Right lobe of liver (tissue), 6 donors: Measurements from ENCODE around the gene TANGO2. TPM values are rescaled to one million over a fixed set of nuclear protein-coding genes. Genes with fewer than 3 reads are reported as not detected.

Source experiments
- ATAC-seq, 4 donors: fragments of 200-7000 bp; cut with Tn5 transposase; one replicate each; pipeline ENCODE4 v1.9.1; 2020; ENCODE audit warnings: mild to moderate bottlenecking in 4 of 4, moderate library complexity in 4 of 4
- DNase-seq, 3 donors: peaks; one replicate each; pipeline ENCODE4 v3.0.0-alpha.2; 2020
- H3K27ac ChIP-seq, 3 donors: fragments of 200-600 bp; one replicate each; pipeline ENCODE4 v1.8.0; 2022
- H3K27me3 ChIP-seq, 2 donors: fragments of 200-600 bp; one replicate each; pipeline ENCODE4 v1.8.0; 2022
- H3K36me3 ChIP-seq, 4 donors: fragments of 200-600 bp; sonication (generic) in 1 of 4; one replicate each; pipeline versions ENCODE4 v1.5.1 to v1.8.0; 2017 to 2022; ENCODE audit warnings: control low read depth in 1 of 4
- H3K4me1 ChIP-seq, 4 donors: fragments of 200-600 bp; sonication (generic) in 1 of 4; one replicate each; pipeline versions ENCODE4 v1.5.1 to v1.8.0; 2017 to 2022; ENCODE audit warnings: control low read depth in 1 of 4
- H3K4me3 ChIP-seq, 3 donors: fragments of 200-600 bp; one replicate each; pipeline ENCODE4 v1.8.0; 2022
- H3K9me3 ChIP-seq, 4 donors: fragments of 200-600 bp; sonication (generic) in 1 of 4; one replicate each; pipeline versions ENCODE4 v1.5.1 to v1.8.0; 2017 to 2022; ENCODE audit warnings: control low read depth in 1 of 4
- CTCF ChIP-seq, 4 donors: fragments of 200-600 bp in 3 of 4; fragments of 450-650 bp in 1 of 4; IDR thresholded peaks; one replicate each; pipeline versions ENCODE4 v1.5.1 to v1.8.0; 2016 to 2022; ENCODE audit warnings: antibody characterized with exemption in 4 of 4, mild to moderate bottlenecking in 2 of 4
- POLR2A ChIP-seq: fragments of 450-650 bp; IDR thresholded peaks from one replicate; pipeline ENCODE4 v1.6.1; 2017; ENCODE audit warnings: antibody characterized with exemption, mild to moderate bottlenecking
- WGBS: methylation state at CpG from one replicate; pipeline ENCODE4 v1.1.6; 2018; ENCODE audit warnings: low coverage, low lambda C conversion rate; ENCODE audit not compliant: insufficient coverage; ENCODE audit errors: missing lambda C conversion rate; 5-methylcytosine and 5-hydroxymethylcytosine counted together
- intact Hi-C, 2 donors: fragments of 100-400 bp; cut with DNase I; formaldehyde crosslinking; loops; one replicate each; pipeline versions ENCODE4 v1.11.2 to v1.14.1; 2022
- total RNA-seq, 6 experiments: library from RNA; depleted of rRNA in 2 of 6; stranded (reverse); fragments of >200 nt in 2 of 6; fragmentation: NEBNext Ultra II Directional in 3 of 6; extraction: Animal tissue kit (Norgen Biotek cat#: 25700) in 3 of 6; gene quantifications; one replicate each; pipeline versions ENCODE4 v1.1.0 to v1.2.4, GENCODE V29; 2016 to 2023
- donor health status: DM: no; HTN: yes; CAD: no.
- donor health status: DM: no; HTN: no; CAD: no.
- donor health status: DM: no; HTN: no; CAD: no.
- donor health status: DM: no; HTN: yes; CAD: no.
- donor health status: DM: no; HTN: yes; CAD: no.

Gene TANGO2
- total RNA-seq, 6 experiments from 2014 or later = 11.0 to 27.0 (median 15.5) TPM

DNA sequence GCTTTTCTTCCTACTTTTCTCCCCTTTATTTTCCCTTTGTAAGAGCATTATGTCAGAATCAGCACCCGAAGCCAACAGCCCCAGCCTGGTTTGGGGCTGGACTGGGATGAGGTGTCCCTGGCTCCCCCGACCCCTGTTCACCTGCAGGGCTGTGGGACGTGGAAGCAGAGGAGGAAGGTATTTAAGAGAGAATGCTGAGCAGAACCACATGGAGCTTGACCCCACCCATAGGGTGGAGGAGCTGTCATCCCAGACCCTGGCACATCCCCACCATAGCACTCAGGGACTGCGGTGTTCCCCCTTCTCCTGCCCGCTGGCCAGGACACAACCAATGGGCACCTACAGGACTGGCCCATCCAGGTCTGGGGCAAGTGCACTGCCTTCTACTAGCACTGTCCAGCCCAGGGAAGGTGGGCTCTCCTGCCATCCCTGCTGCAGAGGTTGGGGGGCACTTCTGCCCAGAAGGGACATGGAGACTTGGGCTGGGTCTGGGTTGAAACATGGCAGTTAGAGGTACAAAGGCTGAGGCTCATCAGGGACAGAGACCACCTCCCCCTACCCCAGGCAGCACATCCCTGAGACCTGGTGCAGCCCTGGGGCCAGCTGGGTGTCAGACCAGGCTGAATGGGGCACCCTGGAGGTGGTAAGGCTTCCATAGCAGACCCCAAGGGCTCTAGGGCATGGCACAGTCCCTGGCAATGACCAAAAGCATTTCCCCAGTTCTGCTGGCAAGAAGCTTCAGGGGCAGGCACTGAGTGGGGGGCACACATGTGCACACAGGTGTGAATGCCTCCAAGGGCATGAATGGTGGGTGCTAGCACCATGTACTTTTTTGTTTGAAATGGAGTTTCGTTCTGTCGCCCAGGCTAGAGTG lies 19.7 kb downstream of the TANGO2 start:
- WGBS = 98% methylated on average over 5 of the region's 7 CpGs
- no peaks in the 10 kb centered on the region for H3K4me1 ChIP-seq
- no peak overlapping the region for H3K27ac ChIP-seq
- peak in 1 of 4 donors; percentile 7 for ATAC-seq
- intact Hi-C loops = no loop called here
- no peaks in the 10 kb centered on the region for H3K9me3 ChIP-seq
- H3K36me3 ChIP-seq = peaks cover 0 to 29% (median 3%) of the 10 kb centered on the region in 4 donors
- no peak for DNase-seq
- no peak overlapping the region for H3K4me3 ChIP-seq
- H3K27me3 ChIP-seq = no peaks in the 10 kb centered on the region
- no peak for TF ChIP-seq CTCF (IDR thresholded peaks at IDR 0.05)
- TF ChIP-seq POLR2A = no peak

DNA sequence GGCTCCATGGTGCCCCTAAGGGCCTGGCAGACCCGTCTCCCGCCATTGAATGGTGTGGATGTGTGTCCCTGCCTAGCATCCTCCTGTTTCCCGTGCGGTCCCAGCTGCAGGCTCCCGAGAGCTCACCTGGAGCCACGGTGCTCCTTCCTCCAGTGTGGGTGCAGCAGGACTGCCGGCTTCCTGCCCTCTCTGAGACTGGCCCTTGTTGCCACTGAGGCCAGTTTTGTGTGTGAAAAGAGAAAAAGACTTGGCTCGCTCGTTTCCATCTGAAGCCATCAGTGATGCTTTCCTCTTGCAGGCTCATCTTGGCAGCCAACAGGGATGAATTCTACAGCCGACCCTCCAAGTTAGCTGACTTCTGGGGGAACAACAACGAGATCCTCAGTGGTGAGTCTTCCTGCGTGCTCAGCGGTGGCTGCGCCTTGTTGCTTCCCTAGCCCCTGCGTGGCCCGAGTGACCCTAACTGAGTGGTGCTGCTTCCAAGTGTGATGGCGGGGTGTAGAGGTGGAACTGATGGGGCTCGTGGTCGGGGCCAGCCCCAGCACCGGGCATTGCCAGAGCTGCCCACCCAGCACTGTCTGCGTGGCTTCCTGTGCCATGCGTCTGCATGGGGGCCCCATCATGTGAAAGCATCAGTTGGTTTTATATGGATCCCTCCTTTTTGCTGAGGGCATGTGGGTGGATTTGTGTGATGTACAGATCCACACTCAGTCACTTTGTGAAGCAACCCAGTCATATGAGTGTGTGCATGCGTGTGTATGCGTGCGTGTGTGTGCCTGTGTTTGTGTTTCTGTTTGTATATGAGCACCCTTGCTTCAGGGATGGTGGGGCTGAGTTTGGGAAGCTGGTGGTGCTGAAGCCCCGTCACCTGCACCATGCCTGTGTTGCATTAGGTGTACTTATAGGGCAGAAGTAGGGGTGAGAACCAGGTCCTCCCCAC lies 22.4 kb downstream of the TANGO2 start:
- no peak for DNase-seq
- Histone ChIP-seq H3K36me3 (peaks cover 0 to 17% (median 1%) of the 10 kb centered on the region in 4 donors), H3K4me1 (peaks cover 0 to 3% (median 0%) of the 10 kb centered on the region in 4 donors), H3K9me3 (no peaks in the 10 kb centered on the region), H3K27me3 (no peaks in the 10 kb centered on the region), H3K4me3 (no peak overlapping the region), H3K27ac (no peak overlapping the region)
- WGBS = 98% methylated on average over 6 of the region's 26 CpGs
- ATAC-seq = peak in 1 of 4 donors; percentile 12
- intact Hi-C loops = no loop called here
- no peak for TF ChIP-seq POLR2A
- no peak for TF ChIP-seq CTCF (IDR thresholded peaks at IDR 0.05)

- ATAC-seq (peak in 1 of 4 donors; percentile 23), DNase-seq (no peak)
- no peak overlapping the region for H3K4me3 ChIP-seq
- no peak for TF ChIP-seq CTCF (IDR thresholded peaks at IDR 0.05)
- TF ChIP-seq POLR2A = no peak
- no peaks in the 10 kb centered on the region for H3K27me3 ChIP-seq
- H3K36me3 ChIP-seq = peaks cover 0 to 12% (median 0%) of the 10 kb centered on the region in 4 donors
- H3K9me3 ChIP-seq = no peaks in the 10 kb centered on the region
- peaks cover 0 to 3% (median 0%) of the 10 kb centered on the region in 4 donors for H3K4me1 ChIP-seq
- intact Hi-C loops = no loop called here
- no peak overlapping the region for H3K27ac ChIP-seq
- WGBS = 83% methylated on average over 2 of the region's 7 CpGs
Measured at GRCh38 chr22:20043997-20044342, 23.1 kb downstream of the TANGO2 start.

- Histone ChIP-seq H3K27me3 (no peaks in the 10 kb centered on the region), H3K4me3 (no peak overlapping the region), H3K27ac (no peak overlapping the region), H3K4me1 (peaks cover 0 to 3% (median 0%) of the 10 kb centered on the region in 4 donors), H3K36me3 (peaks cover 0 to 12% (median 0%) of the 10 kb centered on the region in 4 donors), H3K9me3 (no peaks in the 10 kb centered on the region)
- peak in 1 of 4 donors; percentile 9 for ATAC-seq
- intact Hi-C loops = no loop called here
- DNase-seq = no peak
- TF ChIP-seq POLR2A (no peak), CTCF (IDR thresholded peaks at IDR 0.05) (no peak)
- no CpG with 5 or more reads among the region's 10 CpGs for WGBS
Measured at GRCh38 chr22:20044495-20045151, 23.7 kb downstream of the TANGO2 start.
